ENCODE data around the gene VILL. TPM values are rescaled to one million over a fixed set of nuclear protein-coding genes. Genes with fewer than 3 reads are reported as not detected.
"Not testable (repeated sequence)": the region's sequence is repeated elsewhere in the genome, so short reads cannot be mapped to it uniquely, and the experiment has no call there.

VILL gene
- total RNA-seq, 2 donors from 2014 or later, result 12.5 to 16.1 TPM

DNA sequence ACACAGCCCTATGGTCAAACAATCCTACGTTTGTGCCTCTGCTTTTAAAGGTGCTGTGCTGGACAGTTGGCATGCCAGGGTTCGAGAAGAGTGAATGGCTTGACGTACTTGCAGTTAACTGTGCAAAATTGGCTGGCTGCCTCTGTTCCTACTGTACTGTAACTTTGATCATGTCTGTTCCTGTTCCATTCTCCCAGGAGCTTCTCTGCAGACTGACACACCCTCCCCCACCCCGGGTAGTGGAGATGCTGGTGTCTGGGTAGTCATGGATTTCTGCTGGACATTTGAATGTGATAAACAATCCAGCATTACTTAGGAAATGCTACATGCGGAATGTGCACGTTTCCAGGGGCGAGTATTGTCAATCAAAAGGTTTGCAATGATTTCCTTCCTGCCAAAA, 6.5 kb upstream of the VILL start:
- no peak for DNase-seq
- no peak for ATAC-seq (replicated peaks in 1 of 2)
- no peaks in the 10 kb centered on the region for H3K9me3 Mint-ChIP-seq
- no peak overlapping the region for H3K27ac Mint-ChIP-seq
- H3K4me3 Mint-ChIP-seq, result no peak overlapping the region
- H3K36me3 Mint-ChIP-seq (ENCODE audit: insufficient read depth in 2 of 2), result no peaks in the 10 kb centered on the region
- H3K4me1 Mint-ChIP-seq (ENCODE audit: low read depth), result no peaks in the 10 kb centered on the region
- H3K27me3 Mint-ChIP-seq (ENCODE audit: low read depth), result no peaks in the 10 kb centered on the region

DNA sequence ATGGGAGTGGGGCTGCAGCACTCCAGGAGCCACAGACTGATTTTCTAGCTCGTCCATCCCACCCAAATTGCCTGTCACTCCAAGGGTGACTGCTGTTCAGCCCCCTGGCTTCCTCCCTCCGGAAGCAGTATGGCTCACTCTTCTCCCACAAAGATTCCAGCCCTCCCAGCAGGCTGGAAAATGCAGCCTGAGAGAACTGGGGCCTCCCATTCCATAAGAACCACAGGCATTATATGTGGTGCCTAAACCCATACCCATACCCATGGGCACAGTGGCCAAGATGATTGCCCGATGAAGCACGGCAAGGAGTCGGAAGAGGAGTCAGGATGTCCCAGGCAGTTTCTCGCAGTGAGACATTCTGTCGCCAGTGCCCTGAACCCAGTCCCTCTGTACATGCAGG, 6.0 kb upstream of the VILL start:
- H3K27ac Mint-ChIP-seq, result no peak overlapping the region
- no peaks in the 10 kb centered on the region for H3K36me3 Mint-ChIP-seq (ENCODE audit: insufficient read depth in 2 of 2)
- no peaks in the 10 kb centered on the region for H3K4me1 Mint-ChIP-seq (ENCODE audit: low read depth)
- no peak for ATAC-seq (replicated peaks in 1 of 2)
- DNase-seq, result no peak
- no peaks in the 10 kb centered on the region for H3K9me3 Mint-ChIP-seq
- no peaks in the 10 kb centered on the region for H3K27me3 Mint-ChIP-seq (ENCODE audit: low read depth)
- no peak overlapping the region for H3K4me3 Mint-ChIP-seq

DNA sequence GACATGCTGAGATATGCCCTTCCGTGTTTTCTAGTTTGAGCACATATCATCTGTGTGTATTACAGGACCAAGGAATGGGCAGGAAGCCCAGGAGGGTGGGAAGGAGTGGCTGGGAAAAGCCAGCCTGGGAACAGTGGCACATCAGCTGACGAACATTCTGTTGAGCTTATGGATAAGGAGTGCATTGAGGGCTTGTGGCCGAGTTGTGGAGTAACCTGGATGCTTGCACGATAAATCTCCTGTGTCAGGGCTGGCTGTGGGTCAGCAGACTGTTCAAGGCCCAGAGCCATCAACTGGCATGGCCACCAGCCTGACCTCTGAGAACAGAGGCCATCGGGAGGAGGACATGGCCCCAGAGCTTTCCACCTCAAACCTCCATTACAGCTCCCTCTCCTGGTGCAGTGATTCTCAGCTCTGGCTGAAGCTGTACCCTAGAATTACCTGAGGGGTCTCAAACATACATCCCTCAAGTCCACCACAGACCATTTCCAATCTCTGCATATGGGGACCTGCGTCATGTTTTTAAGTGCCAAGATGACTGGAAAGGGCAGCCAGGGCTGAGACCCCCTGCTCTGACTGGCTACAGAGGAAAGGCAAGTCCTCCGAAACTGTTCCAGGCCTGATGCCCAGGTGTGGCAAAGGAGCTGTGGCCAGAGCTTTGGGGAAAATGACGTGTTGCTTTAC, 4.8 kb upstream of the VILL start:
- H3K4me3 Mint-ChIP-seq, result no peak overlapping the region
- no peaks in the 10 kb centered on the region for H3K36me3 Mint-ChIP-seq (ENCODE audit: insufficient read depth in 2 of 2)
- no peaks in the 10 kb centered on the region for H3K27me3 Mint-ChIP-seq (ENCODE audit: low read depth)
- H3K27ac Mint-ChIP-seq, result no peak overlapping the region
- ATAC-seq (replicated peaks in 1 of 2) (no peak), DNase-seq (no peak)
- H3K4me1 Mint-ChIP-seq (ENCODE audit: low read depth), result no peaks in the 10 kb centered on the region
- H3K9me3 Mint-ChIP-seq, result no peaks in the 10 kb centered on the region

DNA sequence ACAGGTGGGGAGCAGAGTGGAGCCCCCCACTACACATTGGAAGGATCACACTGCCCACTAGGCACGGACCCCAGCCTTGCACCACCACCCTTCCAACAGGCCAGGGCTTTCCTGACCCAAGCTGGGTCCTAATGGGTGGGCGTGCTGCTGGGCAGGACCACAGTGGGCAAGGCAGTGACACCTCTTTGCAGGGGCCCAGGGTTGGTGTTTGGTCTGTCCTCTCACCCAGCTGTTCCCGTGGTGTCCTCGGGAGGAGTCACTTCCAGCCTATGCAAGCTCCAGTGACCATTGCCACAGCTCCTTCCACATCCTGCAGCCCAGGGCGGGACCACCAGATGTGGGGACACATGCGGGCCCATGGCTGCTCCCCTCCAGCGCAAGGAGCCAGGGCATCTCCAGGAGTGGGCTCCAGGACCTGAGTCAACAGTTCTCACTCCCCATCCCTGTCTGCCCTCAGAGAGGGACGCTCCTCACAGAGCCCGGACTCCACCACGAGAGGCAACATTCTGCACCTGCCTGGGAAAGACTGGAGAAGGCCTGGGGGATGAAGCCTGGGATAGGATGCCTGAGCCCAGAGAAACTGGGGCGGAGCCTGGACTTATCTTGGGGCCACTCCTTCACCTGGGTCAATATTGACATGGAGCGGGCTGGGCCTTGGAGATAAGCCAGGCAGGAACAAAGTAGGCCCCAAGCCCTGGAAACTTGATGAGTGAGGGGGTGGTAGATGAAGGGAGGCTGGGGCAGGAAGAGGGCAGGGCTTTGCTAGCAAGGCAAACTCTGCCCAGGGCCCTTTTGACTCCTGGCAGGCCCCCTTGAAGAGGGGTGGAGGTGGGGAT, 3.9 kb upstream of the VILL start:
- H3K27me3 Mint-ChIP-seq (ENCODE audit: low read depth), result no peaks in the 10 kb centered on the region
- no peak overlapping the region for H3K4me3 Mint-ChIP-seq
- H3K27ac Mint-ChIP-seq, result no peak overlapping the region
- DNase-seq (no peak), ATAC-seq (replicated peaks in 1 of 2) (no peak)
- no peaks in the 10 kb centered on the region for H3K9me3 Mint-ChIP-seq
- no peaks in the 10 kb centered on the region for H3K36me3 Mint-ChIP-seq (ENCODE audit: insufficient read depth in 2 of 2)
- no peaks in the 10 kb centered on the region for H3K4me1 Mint-ChIP-seq (ENCODE audit: low read depth)

DNA sequence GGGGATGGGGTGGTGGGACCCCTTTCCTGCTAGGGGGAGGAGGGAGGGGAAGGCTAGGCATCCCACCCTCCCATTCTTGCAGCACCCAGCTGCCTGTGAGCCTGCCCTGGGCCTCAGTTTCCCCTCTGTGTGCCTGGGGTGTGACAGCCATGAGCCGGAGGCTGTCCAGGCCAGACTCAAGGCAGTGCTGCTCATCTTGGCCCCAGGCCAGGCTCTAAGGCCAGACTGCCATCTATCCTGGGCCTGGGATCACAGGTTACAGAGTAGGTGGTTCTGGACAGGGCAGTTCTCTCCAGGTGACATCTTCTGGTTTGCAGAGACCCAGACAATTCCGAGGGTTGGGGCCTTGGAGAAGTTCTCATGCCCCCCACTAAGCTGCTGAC, 3.3 kb upstream of the VILL start:
- no peaks in the 10 kb centered on the region for H3K9me3 Mint-ChIP-seq
- H3K36me3 Mint-ChIP-seq (ENCODE audit: insufficient read depth in 2 of 2), result no peaks in the 10 kb centered on the region
- no peaks in the 10 kb centered on the region for H3K27me3 Mint-ChIP-seq (ENCODE audit: low read depth)
- no peak overlapping the region for H3K4me3 Mint-ChIP-seq
- H3K4me1 Mint-ChIP-seq (ENCODE audit: low read depth), result no peaks in the 10 kb centered on the region
- H3K27ac Mint-ChIP-seq, result no peak overlapping the region
- DNase-seq (no peak), ATAC-seq (replicated peaks in 1 of 2) (no peak)

DNA sequence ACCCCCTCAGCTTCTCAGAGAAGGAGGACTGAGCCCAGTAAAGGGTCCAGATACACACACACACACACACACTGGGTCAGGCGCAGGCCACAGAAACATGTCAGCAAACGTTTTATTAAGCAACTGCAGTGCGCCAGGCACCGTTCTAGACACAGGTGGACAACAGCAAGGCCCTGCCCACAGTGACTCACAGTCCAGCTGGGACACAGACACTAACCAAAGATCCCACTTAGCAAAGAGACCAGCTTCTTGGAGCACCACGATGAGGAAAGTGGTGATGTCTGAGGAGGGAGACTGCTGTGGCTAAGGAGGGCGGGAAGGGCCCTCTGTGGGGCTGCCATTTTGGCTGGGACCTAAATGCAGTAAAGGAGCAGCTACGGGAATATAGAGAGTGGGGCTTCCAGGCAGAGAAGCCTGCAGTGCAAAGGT, 2.8 kb upstream of the VILL start:
- no peak for ATAC-seq (replicated peaks in 1 of 2)
- Mint-ChIP-seq H3K27ac (no peak overlapping the region), H3K9me3 (no peaks in the 10 kb centered on the region), H3K4me1 (ENCODE audit: low read depth) (peaks cover 4% of the 10 kb centered on the region), H3K4me3 (no peak overlapping the region), H3K36me3 (ENCODE audit: insufficient read depth in 2 of 2) (no peaks in the 10 kb centered on the region), H3K27me3 (ENCODE audit: low read depth) (no peaks in the 10 kb centered on the region)
- DNase-seq, result no peak

DNA sequence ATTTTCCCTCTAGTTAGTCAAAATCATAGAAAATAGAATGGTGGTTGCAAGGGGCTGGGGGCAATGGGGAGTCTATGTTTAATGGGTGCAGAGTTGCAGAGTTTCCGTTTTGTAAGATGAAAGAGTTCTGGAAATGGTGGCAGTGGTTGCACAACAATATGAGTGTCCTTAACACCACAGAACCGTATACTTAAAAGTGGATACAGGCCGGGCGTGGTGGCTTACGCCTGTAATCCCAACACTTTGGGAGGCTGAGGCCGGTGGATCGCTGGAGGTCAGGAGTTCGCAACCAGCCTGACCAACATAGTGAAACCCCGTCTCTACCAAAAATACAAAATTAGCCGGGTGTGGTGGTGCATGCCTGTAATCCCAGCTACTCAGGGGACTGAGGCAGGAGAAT, 2.2 kb upstream of the VILL start:
- H3K9me3 Mint-ChIP-seq, H3K27ac Mint-ChIP-seq: not testable (repeated sequence)

DNA sequence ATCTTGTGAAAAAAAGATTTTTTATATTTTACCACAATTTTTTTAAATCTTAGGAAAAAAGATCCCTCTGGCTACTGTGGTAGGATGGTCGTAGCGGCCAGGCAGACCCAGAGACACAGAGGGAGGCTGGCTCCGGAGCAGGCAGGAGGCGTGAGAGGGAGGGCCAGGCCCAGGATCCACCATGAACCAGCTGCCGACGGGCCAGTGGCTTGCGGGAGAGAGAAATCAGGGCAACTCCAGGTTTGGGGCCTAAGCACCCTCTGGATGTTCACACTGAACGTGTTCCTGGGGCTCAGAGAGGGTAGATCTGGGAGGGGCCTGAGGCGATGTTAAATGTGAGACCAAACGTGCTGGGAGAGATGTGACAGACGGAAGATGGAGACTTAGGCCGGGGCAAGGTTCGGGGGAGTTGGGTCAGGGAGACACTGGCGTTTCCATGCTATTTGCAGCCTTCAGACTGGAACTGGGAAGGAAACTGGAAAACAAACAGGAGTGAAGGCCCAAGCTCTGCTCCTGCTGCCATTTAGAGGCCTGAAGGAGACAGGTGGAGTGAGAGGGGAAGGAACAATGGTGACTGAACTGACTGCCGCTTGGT, 1.6 kb upstream of the VILL start:
- ATAC-seq (replicated peaks in 1 of 2) (no peak), DNase-seq (no peak)
- Mint-ChIP-seq H3K4me3 (no peak overlapping the region), H3K9me3 (no peaks in the 10 kb centered on the region), H3K27ac (no peak overlapping the region), H3K36me3 (ENCODE audit: insufficient read depth in 2 of 2) (no peaks in the 10 kb centered on the region), H3K4me1 (ENCODE audit: low read depth) (peaks cover 16% of the 10 kb centered on the region), H3K27me3 (ENCODE audit: low read depth) (no peaks in the 10 kb centered on the region)

More for the DNA sequence above, 2.2 kb upstream of the VILL start:
- H3K27me3 Mint-ChIP-seq (ENCODE audit: low read depth); H3K36me3 Mint-ChIP-seq (ENCODE audit: insufficient read depth in 2 of 2); H3K4me3 Mint-ChIP-seq; H3K4me1 Mint-ChIP-seq (ENCODE audit: low read depth); DNase-seq; ATAC-seq (replicated peaks in 1 of 2): not testable (repeated sequence)

DNA sequence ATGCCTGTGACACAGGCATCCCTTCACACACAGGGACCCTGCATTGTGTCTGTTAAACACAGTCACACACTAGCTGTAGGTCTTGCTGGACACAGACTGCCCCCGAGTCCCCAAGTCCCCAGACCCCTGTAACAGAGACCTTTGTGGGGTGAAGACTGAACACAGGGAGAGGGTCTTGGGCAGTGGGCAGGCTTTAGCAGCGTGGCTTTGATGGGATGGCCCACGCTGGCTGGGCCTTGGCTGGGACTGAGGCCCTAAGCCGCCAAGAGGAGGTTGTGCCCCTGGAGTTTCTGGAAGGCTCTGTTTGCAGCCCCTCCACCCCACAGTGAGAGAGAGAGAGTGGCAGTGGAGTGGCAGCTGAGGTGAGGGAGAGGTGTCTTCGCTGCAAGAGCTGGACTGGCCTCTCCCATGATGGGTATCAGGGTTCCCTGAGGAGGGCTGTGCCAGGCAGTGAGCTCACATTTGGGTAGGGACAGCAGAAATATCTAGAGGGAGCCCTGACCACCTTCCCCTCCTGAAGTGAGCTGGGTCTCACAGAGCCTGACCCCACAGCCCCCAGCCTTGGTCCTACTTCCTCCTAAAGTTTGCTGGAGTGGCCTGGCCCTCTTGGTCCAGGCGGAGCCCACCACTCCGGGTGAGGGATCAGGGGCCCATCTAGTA, 635 bp upstream of the VILL start:
- H3K4me1 Mint-ChIP-seq (ENCODE audit: low read depth), result peaks cover 24% of the 10 kb centered on the region
- ATAC-seq (replicated peaks in 1 of 2), result no peak
- no peaks in the 10 kb centered on the region for H3K36me3 Mint-ChIP-seq (ENCODE audit: insufficient read depth in 2 of 2)
- DNase-seq, result no peak
- no peak overlapping the region for H3K27ac Mint-ChIP-seq
- H3K27me3 Mint-ChIP-seq (ENCODE audit: low read depth), result no peaks in the 10 kb centered on the region
- no peak overlapping the region for H3K4me3 Mint-ChIP-seq
- no peaks in the 10 kb centered on the region for H3K9me3 Mint-ChIP-seq

DNA sequence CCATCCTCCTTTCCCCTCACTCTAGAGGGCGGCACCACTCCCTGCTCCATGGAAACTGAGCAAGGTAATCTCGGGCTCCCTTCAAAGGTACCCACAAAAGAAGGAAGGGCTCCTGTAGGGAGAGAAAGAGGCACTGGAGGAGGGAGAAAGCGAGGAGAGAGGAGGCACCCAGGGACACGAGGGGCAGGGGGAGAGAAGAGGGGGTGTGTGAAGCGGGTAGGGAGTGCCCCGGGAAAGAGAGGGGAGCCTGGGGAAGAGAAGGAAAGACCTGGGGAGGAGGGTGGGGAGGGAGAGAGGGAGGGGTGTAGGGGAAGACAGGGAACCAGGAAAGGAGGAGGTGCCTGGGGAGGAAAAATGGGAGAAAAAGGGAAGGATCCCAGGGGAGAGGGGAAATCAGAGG, 523 bp downstream of the VILL start:
- H3K36me3 Mint-ChIP-seq (ENCODE audit: insufficient read depth in 2 of 2), result peaks cover 0 to 1% of the 10 kb centered on the region in 2 donors

DNA sequence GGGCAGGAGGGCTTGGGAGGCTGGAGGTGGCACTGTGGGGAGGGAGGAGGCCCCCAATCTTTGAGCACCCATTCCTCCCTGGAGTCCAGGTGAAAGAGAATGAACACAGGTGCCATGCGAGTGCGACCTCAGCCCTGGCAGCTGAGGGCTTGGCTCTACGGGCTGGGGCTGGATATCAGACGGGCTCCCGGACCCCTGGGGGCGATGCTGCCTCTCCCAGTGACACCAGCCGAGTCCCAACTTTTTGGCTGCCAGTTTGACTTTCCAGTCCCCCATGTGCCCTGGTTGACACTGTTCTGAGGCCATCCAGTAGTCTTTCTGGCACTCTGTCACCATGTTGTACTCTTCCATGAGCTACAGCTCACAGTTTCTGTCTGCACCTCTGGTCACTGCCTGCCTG, 1.2 kb downstream of the VILL start:
- DNase-seq, result no peak
- no peak for ATAC-seq (replicated peaks in 1 of 2)
- no peak overlapping the region for H3K27ac Mint-ChIP-seq
- H3K27me3 Mint-ChIP-seq (ENCODE audit: low read depth), result no peaks in the 10 kb centered on the region
- H3K4me1 Mint-ChIP-seq (ENCODE audit: low read depth), result peaks cover 42% of the 10 kb centered on the region
- no peaks in the 10 kb centered on the region for H3K9me3 Mint-ChIP-seq
- no peak overlapping the region for H3K4me3 Mint-ChIP-seq
- peaks cover 3 to 8% of the 10 kb centered on the region in 2 donors for H3K36me3 Mint-ChIP-seq (ENCODE audit: insufficient read depth in 2 of 2)

More for the DNA sequence above, 523 bp downstream of the VILL start:
- Mint-ChIP-seq H3K27me3 (ENCODE audit: low read depth) (no peaks in the 10 kb centered on the region), H3K4me3 (no peak overlapping the region), H3K27ac (no peak overlapping the region), H3K4me1 (ENCODE audit: low read depth) (peaks cover 35% of the 10 kb centered on the region), H3K9me3 (no peaks in the 10 kb centered on the region)
- ATAC-seq (replicated peaks in 1 of 2), result no peak
- no peak for DNase-seq

DNA sequence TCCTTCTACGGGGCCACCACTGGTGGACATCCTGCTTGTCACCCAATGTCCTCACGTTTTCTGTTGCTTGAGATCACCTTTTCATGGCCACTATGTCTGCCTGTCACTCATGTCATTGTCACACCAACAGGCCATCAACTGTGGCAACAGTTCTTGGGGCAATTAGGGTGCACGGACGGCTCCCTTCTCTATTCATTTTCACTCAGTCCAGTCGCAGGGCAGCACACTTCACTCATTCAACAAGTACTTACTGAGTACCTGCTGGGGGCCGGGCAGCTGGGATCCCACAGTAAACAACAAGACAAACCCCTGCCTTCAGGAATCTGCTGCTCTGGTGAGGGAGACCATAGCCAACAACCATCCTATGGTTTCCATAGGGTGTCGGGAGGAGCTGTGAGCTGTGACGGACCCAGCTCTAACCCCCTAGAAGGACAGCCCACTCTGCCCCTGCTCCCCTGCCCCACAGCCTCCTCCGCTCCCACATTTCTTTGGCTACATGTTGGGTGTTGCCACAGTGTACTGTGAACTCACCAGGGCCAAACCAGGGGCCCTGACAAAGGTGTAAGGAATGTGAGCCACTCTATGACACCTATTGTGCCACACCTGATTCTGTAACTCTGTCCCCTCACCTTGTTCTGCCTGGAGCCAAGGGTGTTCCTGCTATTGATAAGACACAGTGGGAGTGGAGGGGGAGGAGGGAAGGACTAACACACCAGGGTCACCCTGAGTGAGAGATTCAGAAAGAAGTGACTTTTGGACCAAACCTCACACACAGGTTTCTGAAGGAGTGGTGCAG, 1.9 kb downstream of the VILL start:
- H3K27ac Mint-ChIP-seq, result no peak overlapping the region
- H3K9me3 Mint-ChIP-seq, result no peaks in the 10 kb centered on the region
- ATAC-seq (replicated peaks in 1 of 2) (no peak), DNase-seq (no peak)
- peak overlapping the region in 1 of 2 donors; percentile 91 for H3K4me3 Mint-ChIP-seq
- H3K27me3 Mint-ChIP-seq (ENCODE audit: low read depth), result no peaks in the 10 kb centered on the region
- H3K36me3 Mint-ChIP-seq (ENCODE audit: insufficient read depth in 2 of 2), result peaks cover 3 to 10% of the 10 kb centered on the region in 2 donors
- H3K4me1 Mint-ChIP-seq (ENCODE audit: low read depth), result peaks cover 46% of the 10 kb centered on the region

Data from activated T-cell treated with anti-CD3 and anti-CD28 coated beads, Interleukin-2, amount 50 U/mL, for 72 hours (primary cell).